CD14-positive monocyte (primary cell): Measurements from ENCODE around the gene NEK6. TPM values are rescaled to one million over a fixed set of nuclear protein-coding genes. Genes with fewer than 3 reads are reported as not detected.
A peak's percentile ranks its signal among the peaks of the same experiment; 100 is the strongest.

Source experiments
- DNase-seq, 3 donors: peaks; one replicate each; pipeline ENCODE4 v3.0.0-alpha.2; 2011 to 2022
- H2AFZ ChIP-seq: 2 replicates; pipeline ENCODE4 v1.6.0; 2012; ENCODE audit warnings: mild to moderate bottlenecking, low read depth, low read length, inconsistent platforms; ENCODE audit not compliant: insufficient read depth, poor library complexity, severe bottlenecking
- H3K27ac ChIP-seq, 2 donors: 1 replicate in 1 of 2; 2 replicates in 1 of 2; pipeline ENCODE4 v1.5.1; 2012 to 2013; ENCODE audit warnings: low read length in 2 of 2, control low read depth in 1 of 2, inconsistent platforms in 1 of 2, low read depth in 1 of 2, mild to moderate bottlenecking in 1 of 2
- H3K27me3 ChIP-seq, 2 donors: one replicate each; pipeline versions ENCODE4 v1.6.0 to v1.6.1; 2011 to 2013; ENCODE audit warnings: low read length in 2 of 2; ENCODE audit not compliant: control insufficient read depth in 2 of 2, insufficient read depth in 2 of 2
- H3K36me3 ChIP-seq, 2 donors: replicated peaks in 1 of 2; 1 replicate in 1 of 2; 2 replicates in 1 of 2; pipeline versions ENCODE4 v1.5.1 to v1.6.1; 2012 to 2013; ENCODE audit warnings: low read length in 2 of 2, control low read depth in 1 of 2, inconsistent platforms in 1 of 2, mild to moderate bottlenecking in 1 of 2; ENCODE audit not compliant: insufficient read depth in 2 of 2, control insufficient read depth in 1 of 2
- H3K4me1 ChIP-seq, 2 donors: 1 replicate in 1 of 2; 2 replicates in 1 of 2; pipeline versions ENCODE4 v1.5.1 to v1.6.1; 2012 to 2013; ENCODE audit warnings: low read length in 2 of 2, control low read depth in 1 of 2, inconsistent platforms in 1 of 2, mild to moderate bottlenecking in 1 of 2, moderate library complexity in 1 of 2; ENCODE audit not compliant: insufficient read depth in 2 of 2, control insufficient read depth in 1 of 2
- H3K4me2 ChIP-seq: replicated peaks from 2 replicates; pipeline ENCODE3; 2012; ENCODE audit warnings: low read length, moderate library complexity, mild to moderate bottlenecking; ENCODE audit not compliant: poor library complexity, severe bottlenecking; ENCODE audit errors: extremely low read depth
- H3K4me3 ChIP-seq, 3 experiments: fragments of 200-600 bp in 1 of 3; sonication (generic) in 1 of 3; replicated peaks in 1 of 3; 1 replicate in 2 of 3; 2 replicates in 1 of 3; pipeline ENCODE4 v1.5.1; 2011 to 2013; ENCODE audit warnings: low read length in 3 of 3, mild to moderate bottlenecking in 3 of 3, control low read depth in 2 of 3, low read depth in 2 of 3, inconsistent platforms in 1 of 3, moderate library complexity in 1 of 3
- H3K79me2 ChIP-seq: 2 replicates; pipeline ENCODE4 v1.6.0; 2012; ENCODE audit warnings: mild to moderate bottlenecking, control low read depth, inconsistent platforms, low read length, moderate library complexity; ENCODE audit not compliant: insufficient read depth
- H3K9ac ChIP-seq: 2 replicates; pipeline ENCODE4 v1.6.0; 2017; ENCODE audit warnings: low read length, mild to moderate bottlenecking; ENCODE audit not compliant: insufficient read depth, poor library complexity, severe bottlenecking
- H3K9me3 ChIP-seq, 2 donors: replicated peaks in 1 of 2; 1 replicate in 1 of 2; 2 replicates in 1 of 2; pipeline versions ENCODE4 v1.5.1 to v1.6.1; 2012 to 2013; ENCODE audit warnings: low read length in 2 of 2, control low read depth in 1 of 2; ENCODE audit not compliant: control insufficient read depth in 1 of 2, insufficient read depth in 1 of 2
- H4K20me1 ChIP-seq: 2 replicates; pipeline ENCODE4 v1.6.0; 2012; ENCODE audit warnings: mild to moderate bottlenecking, low read length, control low read depth, moderate library complexity; ENCODE audit not compliant: insufficient read depth
- H3K27ac Mint-ChIP-seq, 7 donors: one replicate each; pipeline ENCODE4 v1.8.0; 2020; ENCODE audit warnings: mild to moderate bottlenecking in 7 of 7, mixed read lengths in 7 of 7, moderate library complexity in 6 of 7, inconsistent platforms in 2 of 7
- H3K27me3 Mint-ChIP-seq, 3 donors: one replicate each; pipeline ENCODE4 v1.8.0; 2021 to 2022; ENCODE audit warnings: low read depth in 3 of 3, mild to moderate bottlenecking in 3 of 3, mixed read lengths in 3 of 3, moderate library complexity in 3 of 3, inconsistent platforms in 1 of 3
- H3K36me3 Mint-ChIP-seq, 2 donors: one replicate each; pipeline ENCODE4 v1.8.0; 2020; ENCODE audit warnings: mixed read lengths in 2 of 2, inconsistent platforms in 1 of 2, mild to moderate bottlenecking in 1 of 2
- H3K4me1 Mint-ChIP-seq: one replicate; pipeline ENCODE4 v1.8.0; 2020; ENCODE audit warnings: mild to moderate bottlenecking, mixed read lengths
- H3K4me3 Mint-ChIP-seq, 2 donors: one replicate each; pipeline ENCODE4 v1.8.0; 2020; ENCODE audit warnings: mild to moderate bottlenecking in 2 of 2, mixed read lengths in 2 of 2, moderate library complexity in 1 of 2
- H3K9me3 Mint-ChIP-seq, 7 donors: one replicate each; pipeline ENCODE4 v1.8.0; 2020 to 2022; ENCODE audit warnings: mixed read lengths in 7 of 7, mild to moderate bottlenecking in 6 of 7, moderate library complexity in 6 of 7, inconsistent platforms in 2 of 7
- WGBS: methylation state at CpG from one replicate; pipeline ENCODE4 v1.1.5; 2013; ENCODE audit warnings: missing lambda C conversion rate; ENCODE audit not compliant: insufficient coverage; 5-methylcytosine and 5-hydroxymethylcytosine counted together
- intact Hi-C, 2 donors: fragments of 100-400 bp; cut with micrococcal nuclease; formaldehyde crosslinking; loops; one replicate each; pipeline versions ENCODE4 v1.15.0 to v1.15.1; 2023
- polyA plus RNA-seq, 3 donors: library from polyadenylated mRNA; depleted of rRNA in 1 of 3; unstranded in 2 of 3; stranded (reverse) in 1 of 3; fragments of 300-500 nt in 2 of 3; fragments of >200 nt in 1 of 3; fragmentation: Illumina TruSeq in 2 of 3; gene quantifications; 1 replicate in 2 of 3; 2 replicates in 1 of 3; pipeline ENCODE4 v1.2.3, GENCODE V29; 2012 to 2021
- TF ChIP-seq, protein P1 (sequence below): fragments of 200-600 bp; IDR thresholded peaks from one replicate; pipeline ENCODE4 v1.8.0; 2022; ENCODE audit warnings: antibody characterized with exemption, mild to moderate bottlenecking

Gene NEK6
- polyA plus RNA-seq, 3 donors, result 26.1 to 46.0 (median 35.8) TPM

DNA sequence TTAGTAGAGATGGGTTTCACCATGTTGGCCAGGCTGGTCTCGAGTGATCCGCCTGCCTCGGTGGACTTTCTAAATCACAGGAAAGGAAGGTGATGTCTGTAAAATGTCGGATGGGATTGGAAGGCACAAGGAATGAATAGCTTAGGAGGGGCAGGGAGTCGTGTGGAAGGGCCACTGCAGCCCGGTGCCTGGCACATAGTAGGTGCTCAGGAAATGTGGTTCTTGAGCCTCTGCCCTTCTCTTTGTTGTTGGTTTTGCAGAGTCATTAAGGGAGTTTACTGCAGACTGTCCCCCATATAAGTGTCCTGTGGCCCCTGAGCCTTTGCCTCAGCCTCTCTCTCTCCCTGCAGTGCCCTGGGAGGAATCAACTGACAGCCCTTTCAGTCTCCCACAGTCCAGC lies 11.8 kb downstream of the NEK6 start:
- Mint-ChIP-seq H3K36me3 (peaks cover 43 to 70% of the 10 kb centered on the region in 2 donors), H3K27ac (peak overlapping the region in 5 of 7 donors; percentile 25 to 83 (median 47)), H3K4me3 (no peak overlapping the region), H3K27me3 (peaks cover 0 to 2% (median 0%) of the 10 kb centered on the region in 3 donors), H3K4me1 (peaks cover 91% of the 10 kb centered on the region), H3K9me3 (no peaks in the 10 kb centered on the region)
- peak overlapping the region in 1 of 2 donors; percentile 54 for H3K27ac ChIP-seq
- no peak overlapping the region for H3K4me3 ChIP-seq
- no peak overlapping the region for H3K9ac ChIP-seq
- peaks cover 74 to 92% of the 10 kb centered on the region in 2 donors for H3K4me1 ChIP-seq
- peaks cover 100% of the 10 kb centered on the region for H4K20me1 ChIP-seq
- peaks cover 18 to 47% of the 10 kb centered on the region in 2 donors for H3K36me3 ChIP-seq
- no peaks in the 10 kb centered on the region for H3K27me3 ChIP-seq
- no peak for DNase-seq
- no peak overlapping the region for H2AFZ ChIP-seq
- TF ChIP-seq, protein P1, sequence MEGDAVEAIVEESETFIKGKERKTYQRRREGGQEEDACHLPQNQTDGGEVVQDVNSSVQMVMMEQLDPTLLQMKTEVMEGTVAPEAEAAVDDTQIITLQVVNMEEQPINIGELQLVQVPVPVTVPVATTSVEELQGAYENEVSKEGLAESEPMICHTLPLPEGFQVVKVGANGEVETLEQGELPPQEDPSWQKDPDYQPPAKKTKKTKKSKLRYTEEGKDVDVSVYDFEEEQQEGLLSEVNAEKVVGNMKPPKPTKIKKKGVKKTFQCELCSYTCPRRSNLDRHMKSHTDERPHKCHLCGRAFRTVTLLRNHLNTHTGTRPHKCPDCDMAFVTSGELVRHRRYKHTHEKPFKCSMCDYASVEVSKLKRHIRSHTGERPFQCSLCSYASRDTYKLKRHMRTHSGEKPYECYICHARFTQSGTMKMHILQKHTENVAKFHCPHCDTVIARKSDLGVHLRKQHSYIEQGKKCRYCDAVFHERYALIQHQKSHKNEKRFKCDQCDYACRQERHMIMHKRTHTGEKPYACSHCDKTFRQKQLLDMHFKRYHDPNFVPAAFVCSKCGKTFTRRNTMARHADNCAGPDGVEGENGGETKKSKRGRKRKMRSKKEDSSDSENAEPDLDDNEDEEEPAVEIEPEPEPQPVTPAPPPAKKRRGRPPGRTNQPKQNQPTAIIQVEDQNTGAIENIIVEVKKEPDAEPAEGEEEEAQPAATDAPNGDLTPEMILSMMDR, result no peak
- no peak overlapping the region for H3K4me2 ChIP-seq
- 97% methylated on average over 6 of the region's 6 CpGs for WGBS
- H3K9me3 ChIP-seq, result no peaks in the 10 kb centered on the region
- peaks cover 100% of the 10 kb centered on the region for H3K79me2 ChIP-seq
- intact Hi-C loops, result no loop called here

DNA sequence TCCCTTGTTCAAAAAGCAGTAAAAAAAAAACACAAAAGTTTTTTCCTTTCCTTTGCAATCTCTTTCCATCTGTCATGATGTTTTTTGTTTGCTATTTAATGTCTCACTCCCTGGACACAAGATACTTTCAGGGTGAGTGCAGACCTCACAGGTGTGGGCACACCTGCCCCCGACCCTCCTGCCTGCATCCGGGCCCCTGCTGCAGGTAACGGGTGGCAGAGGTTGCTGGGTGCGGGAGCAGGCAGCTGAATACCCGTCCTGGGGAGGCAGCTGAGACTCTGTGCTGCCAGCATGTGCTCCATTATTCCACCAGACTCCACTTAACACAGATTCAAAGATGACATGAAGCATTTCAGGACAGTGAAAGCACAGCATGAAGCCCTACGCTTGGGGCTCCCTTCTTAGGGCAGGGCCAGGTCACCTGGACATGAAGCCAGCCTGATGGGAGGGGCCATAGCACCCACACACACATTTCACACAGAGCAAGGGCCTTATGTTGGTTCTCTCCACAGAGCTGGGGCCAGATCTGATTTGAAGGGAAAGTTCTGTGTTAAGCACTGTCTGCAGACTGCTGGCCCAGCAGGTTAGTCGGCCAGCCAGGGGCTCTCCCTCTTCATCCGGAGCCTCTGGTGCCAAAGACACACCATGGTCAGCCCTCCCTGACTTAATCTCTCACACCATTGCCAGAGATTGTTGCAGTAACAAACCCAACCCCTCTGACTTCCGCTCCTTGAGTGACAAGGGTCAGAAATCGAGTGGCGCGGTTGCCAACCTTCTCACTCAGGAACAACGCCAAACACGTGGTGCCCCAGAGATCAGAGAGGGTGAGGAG lies 13.0 kb downstream of the NEK6 start:
- peak in 2 of 3 donors; percentile 22 to 50 for DNase-seq
- H3K4me1 ChIP-seq, result peaks cover 62 to 82% of the 10 kb centered on the region in 2 donors
- H3K9me3 Mint-ChIP-seq, result no peaks in the 10 kb centered on the region
- peaks cover 0 to 2% (median 0%) of the 10 kb centered on the region in 3 donors for H3K27me3 Mint-ChIP-seq
- H3K27me3 ChIP-seq, result no peaks in the 10 kb centered on the region
- no peak overlapping the region for H3K4me3 ChIP-seq
- H3K4me2 ChIP-seq, result peak overlapping the region; percentile 14
- TF ChIP-seq, protein P1, result no peak
- peak overlapping the region in 1 of 2 donors; percentile 54 for H3K27ac ChIP-seq
- peaks cover 84% of the 10 kb centered on the region for H3K4me1 Mint-ChIP-seq
- H3K36me3 Mint-ChIP-seq, result peaks cover 46 to 72% of the 10 kb centered on the region in 2 donors
- intact Hi-C loops, result no loop called here
- H2AFZ ChIP-seq, result no peak overlapping the region
- H3K79me2 ChIP-seq, result peaks cover 100% of the 10 kb centered on the region
- peaks cover 17 to 58% of the 10 kb centered on the region in 2 donors for H3K36me3 ChIP-seq
- peak overlapping the region in 1 of 2 donors; percentile 26 for H3K4me3 Mint-ChIP-seq
- WGBS, result 71% methylated on average over 10 of the region's 14 CpGs
- no peaks in the 10 kb centered on the region for H3K9me3 ChIP-seq
- H3K9ac ChIP-seq, result no peak overlapping the region
- H3K27ac Mint-ChIP-seq, result peak overlapping the region in 6 of 7 donors; percentile 2 to 80 (median 52)
- H4K20me1 ChIP-seq, result peaks cover 100% of the 10 kb centered on the region
